Tibial artery (tissue), 4 donors: ENCODE measurements around the gene BAIAP2L1.
"Not testable (repeated sequence)": the region's sequence is repeated elsewhere in the genome, so short reads cannot be mapped to it uniquely, and the experiment has no call there.

Source experiments
- DNase-seq, 2 donors: peaks; one replicate each; pipeline ENCODE4 v3.0.0-alpha.2; 2019
- H3K27ac ChIP-seq, 2 donors: fragments of 200-600 bp; sonication (generic) in 1 of 2; 1 replicate in 1 of 2; 2 replicates in 1 of 2; pipeline ENCODE4 v1.5.1; 2018 to 2019; ENCODE audit warnings: mild to moderate bottlenecking in 1 of 2
- H3K27me3 ChIP-seq, 2 donors: fragments of 200-600 bp; sonication (generic) in 1 of 2; one replicate each; pipeline versions ENCODE4 v1.5.1 to v1.6.0; 2016 to 2019
- H3K36me3 ChIP-seq, 3 donors: fragments of 200-600 bp; sonication (generic) in 2 of 3; one replicate each; pipeline ENCODE4 v1.5.1; 2016 to 2019; ENCODE audit warnings: mild to moderate bottlenecking in 2 of 3
- H3K4me1 ChIP-seq, 4 donors: fragments of 200-600 bp; sonication (generic) in 2 of 4; 1 replicate in 3 of 4; 2 replicates in 1 of 4; pipeline ENCODE4 v1.5.1; 2016 to 2019
- H3K4me3 ChIP-seq, 2 donors: fragments of 200-600 bp; sonication (generic) in 1 of 2; 1 replicate in 1 of 2; 2 replicates in 1 of 2; pipeline ENCODE4 v1.5.1; 2018 to 2019; ENCODE audit warnings: mild to moderate bottlenecking in 2 of 2
- H3K9me3 ChIP-seq, 3 donors: fragments of 200-600 bp; sonication (generic) in 1 of 3; one replicate each; pipeline ENCODE4 v1.5.1; 2016 to 2019
- intact Hi-C: fragments of 100-400 bp; cut with DNase I; formaldehyde crosslinking; loops from one replicate; pipeline ENCODE4 v1.15.0; 2023; ENCODE audit warnings: low total_unique reads
- TF ChIP-seq, protein P1 (sequence below), 2 experiments: fragments of 200-600 bp in 1 of 2; fragments of 450-650 bp in 1 of 2; IDR thresholded peaks; one replicate each; pipeline ENCODE4 v1.5.1; 2017 to 2019; ENCODE audit warnings: antibody characterized with exemption in 2 of 2, mild to moderate bottlenecking in 1 of 2, moderate library complexity in 1 of 2

Gene BAIAP2L1

DNA sequence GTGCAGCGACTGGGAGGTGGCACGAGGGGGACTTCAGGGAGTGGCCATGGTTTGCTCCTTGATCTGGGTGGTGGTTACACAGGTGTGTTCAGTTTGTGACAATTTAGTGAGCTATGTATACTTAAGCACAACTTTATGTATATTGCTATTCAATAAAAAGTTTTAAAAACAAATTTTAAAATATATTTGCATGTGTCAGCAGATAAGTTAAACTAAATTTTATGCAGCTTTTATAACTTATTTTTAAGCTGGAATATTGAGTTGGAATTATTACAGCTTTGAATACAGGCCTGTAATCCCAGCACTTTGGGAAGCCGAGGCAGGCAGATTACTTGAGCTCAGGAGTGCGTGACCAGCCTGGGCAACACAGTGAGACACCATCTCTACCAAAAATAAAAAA, 5.4 kb downstream of the BAIAP2L1 start:
- Histone ChIP-seq H3K36me3 (no peaks in the 10 kb centered on the region), H3K27ac (no peak overlapping the region), H3K4me1 (peaks cover 0 to 6% (median 2%) of the 10 kb centered on the region in 4 donors), H3K4me3 (no peak overlapping the region), H3K9me3 (no peaks in the 10 kb centered on the region), H3K27me3 (peaks cover 0 to 14% of the 10 kb centered on the region in 2 donors)
- no peak for DNase-seq
- intact Hi-C loops, result no loop called here
- TF ChIP-seq, protein P1, sequence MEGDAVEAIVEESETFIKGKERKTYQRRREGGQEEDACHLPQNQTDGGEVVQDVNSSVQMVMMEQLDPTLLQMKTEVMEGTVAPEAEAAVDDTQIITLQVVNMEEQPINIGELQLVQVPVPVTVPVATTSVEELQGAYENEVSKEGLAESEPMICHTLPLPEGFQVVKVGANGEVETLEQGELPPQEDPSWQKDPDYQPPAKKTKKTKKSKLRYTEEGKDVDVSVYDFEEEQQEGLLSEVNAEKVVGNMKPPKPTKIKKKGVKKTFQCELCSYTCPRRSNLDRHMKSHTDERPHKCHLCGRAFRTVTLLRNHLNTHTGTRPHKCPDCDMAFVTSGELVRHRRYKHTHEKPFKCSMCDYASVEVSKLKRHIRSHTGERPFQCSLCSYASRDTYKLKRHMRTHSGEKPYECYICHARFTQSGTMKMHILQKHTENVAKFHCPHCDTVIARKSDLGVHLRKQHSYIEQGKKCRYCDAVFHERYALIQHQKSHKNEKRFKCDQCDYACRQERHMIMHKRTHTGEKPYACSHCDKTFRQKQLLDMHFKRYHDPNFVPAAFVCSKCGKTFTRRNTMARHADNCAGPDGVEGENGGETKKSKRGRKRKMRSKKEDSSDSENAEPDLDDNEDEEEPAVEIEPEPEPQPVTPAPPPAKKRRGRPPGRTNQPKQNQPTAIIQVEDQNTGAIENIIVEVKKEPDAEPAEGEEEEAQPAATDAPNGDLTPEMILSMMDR (IDR thresholded peaks at IDR 0.05), result no peak

DNA sequence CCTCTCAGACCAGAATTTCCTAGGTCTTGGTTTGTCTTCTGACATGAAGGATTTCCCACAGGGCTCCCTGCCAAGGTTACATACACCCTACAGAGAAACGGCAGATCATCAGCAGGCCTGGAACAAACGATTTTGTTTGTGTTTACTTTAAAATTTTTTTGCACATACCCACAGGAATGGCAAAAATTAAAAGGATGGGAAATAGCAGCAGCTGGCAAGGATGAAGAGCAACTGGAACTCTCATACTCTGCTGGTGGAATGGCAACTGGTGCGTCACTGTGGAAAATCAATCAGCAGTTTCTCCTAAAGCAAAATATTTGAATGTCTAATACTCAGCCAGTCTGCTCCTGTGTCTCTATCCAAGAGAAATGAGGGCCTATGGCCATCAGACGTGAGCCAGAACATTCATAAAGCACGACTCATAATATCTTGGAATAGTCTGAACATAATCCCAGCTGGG, 6.5 kb downstream of the BAIAP2L1 start:
- no peaks in the 10 kb centered on the region for H3K4me1 ChIP-seq
- H3K36me3 ChIP-seq, result no peaks in the 10 kb centered on the region
- no peak for DNase-seq
- H3K4me3 ChIP-seq, result no peak overlapping the region
- TF ChIP-seq, protein P1 (IDR thresholded peaks at IDR 0.05), result no peak
- intact Hi-C loops, result no loop called here
- H3K9me3 ChIP-seq, result no peaks in the 10 kb centered on the region
- H3K27ac ChIP-seq, result no peak overlapping the region
- H3K27me3 ChIP-seq, result peaks cover 0 to 8% of the 10 kb centered on the region in 2 donors

DNA sequence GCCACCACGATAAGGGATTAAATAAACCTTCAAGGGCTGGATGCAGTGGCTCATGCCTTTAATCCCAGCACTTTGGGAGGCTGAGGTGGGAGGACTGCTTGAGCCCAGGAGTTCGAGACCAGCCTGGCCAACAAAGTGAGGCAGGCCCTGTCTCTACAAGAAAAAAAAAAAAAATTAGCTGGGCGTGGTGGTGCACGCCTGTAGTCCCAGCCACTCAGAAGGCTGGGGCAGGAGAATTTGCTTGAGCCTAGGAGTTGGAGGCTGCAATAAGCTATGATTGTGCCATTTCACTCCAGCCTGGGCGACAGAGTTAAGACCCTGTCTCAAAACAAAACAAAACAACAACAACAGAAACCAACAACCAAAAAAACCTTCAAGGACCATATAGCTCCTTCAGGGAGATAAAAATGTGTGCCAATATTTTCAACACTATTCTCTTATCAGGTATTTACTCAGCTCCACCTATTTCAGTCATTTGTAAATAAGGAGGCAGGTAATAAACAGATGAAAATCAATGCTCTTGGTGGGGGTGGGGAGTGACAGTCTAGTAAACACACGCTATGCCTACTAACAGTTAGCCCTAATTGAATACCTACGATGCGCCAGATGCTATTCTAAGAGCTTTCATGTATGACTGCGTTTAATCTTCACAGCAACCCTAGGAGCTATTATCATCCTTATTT, 13.2 kb downstream of the BAIAP2L1 start:
- Histone ChIP-seq H3K27me3 (peaks cover 0 to 3% of the 10 kb centered on the region in 2 donors), H3K36me3 (no peaks in the 10 kb centered on the region), H3K4me1 (no peaks in the 10 kb centered on the region), H3K4me3 (no peak overlapping the region), H3K27ac (no peak overlapping the region), H3K9me3 (no peaks in the 10 kb centered on the region)
- TF ChIP-seq, protein P1 (IDR thresholded peaks at IDR 0.05), result no peak
- no peak for DNase-seq
- intact Hi-C loops, result no loop called here

DNA sequence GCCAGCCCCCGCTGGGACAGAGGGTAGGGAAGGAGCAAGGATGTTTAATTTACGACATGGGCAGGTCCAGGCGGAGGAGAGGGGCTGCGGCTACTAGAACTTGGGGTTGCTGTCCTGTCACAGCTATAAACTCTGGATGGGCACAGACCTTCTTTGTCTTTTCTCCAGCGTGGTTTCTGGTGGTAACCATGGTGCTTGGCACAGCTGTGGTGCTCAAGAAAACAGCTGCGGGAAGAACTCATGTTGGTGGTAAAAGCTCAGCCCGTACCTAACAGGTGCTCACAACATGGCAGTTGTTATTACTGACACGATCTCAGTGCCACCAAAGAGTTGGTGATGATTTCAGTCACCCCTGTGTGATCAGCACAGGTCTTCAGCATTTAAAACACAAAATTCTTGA, 13.8 kb downstream of the BAIAP2L1 start:
- Histone ChIP-seq H3K27ac (no peak overlapping the region), H3K9me3 (no peaks in the 10 kb centered on the region), H3K4me1 (no peaks in the 10 kb centered on the region), H3K4me3 (no peak overlapping the region), H3K27me3 (peaks cover 0 to 3% of the 10 kb centered on the region in 2 donors), H3K36me3 (no peaks in the 10 kb centered on the region)
- DNase-seq, result no peak
- TF ChIP-seq, protein P1 (IDR thresholded peaks at IDR 0.05), result no peak
- intact Hi-C loops, result no loop called here

DNA sequence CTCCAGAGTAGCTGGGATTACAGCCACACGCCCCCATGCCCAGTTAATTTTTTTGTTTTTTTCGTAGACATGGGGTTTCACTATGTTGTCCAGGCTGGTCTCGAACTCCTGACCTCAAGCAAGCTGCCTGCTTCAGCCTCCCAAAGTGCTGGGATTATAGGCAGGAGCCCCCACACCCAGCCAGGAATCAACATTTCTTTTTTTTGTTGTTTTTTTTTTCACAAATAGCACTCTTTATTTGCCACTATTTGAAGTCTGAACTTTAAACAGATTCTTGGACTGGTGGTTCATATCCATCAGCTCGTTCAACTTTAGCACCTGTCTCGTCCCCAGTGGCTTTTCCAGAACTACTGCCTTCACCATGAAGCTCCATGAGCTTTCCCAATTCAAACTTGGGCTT, 15.4 kb downstream of the BAIAP2L1 start:
- H3K27me3 ChIP-seq, intact Hi-C loops, H3K4me3 ChIP-seq, H3K4me1 ChIP-seq, H3K9me3 ChIP-seq, H3K27ac ChIP-seq, H3K36me3 ChIP-seq, DNase-seq: not testable (repeated sequence)

DNA sequence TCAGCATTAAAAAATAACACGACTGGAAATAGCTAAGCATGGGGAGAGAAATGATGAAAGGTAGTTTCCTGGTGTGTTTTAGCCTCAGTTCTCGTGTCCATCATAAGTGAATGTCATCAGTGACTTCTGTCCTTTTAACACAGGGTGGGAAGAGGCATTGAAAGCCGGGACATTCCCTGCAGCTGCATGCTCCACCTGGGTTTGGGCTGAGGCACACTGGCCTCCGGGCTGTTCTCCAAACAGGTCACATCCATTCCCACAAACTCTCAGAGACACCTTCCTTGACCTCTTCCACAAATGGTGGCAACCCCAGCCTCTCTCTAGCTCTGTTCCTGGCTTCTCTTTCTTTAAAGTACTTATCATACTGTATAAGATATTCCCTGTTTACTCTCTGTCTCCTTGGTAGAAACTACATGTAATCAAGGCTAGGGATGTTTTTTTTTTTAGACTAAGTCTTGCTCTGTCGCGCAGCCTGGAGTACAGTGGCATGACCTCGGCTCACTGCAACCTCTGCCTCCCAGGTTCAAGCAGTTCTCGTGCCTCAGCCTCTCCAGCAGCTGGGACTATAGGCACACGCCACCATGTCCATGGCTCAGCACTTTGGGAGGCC, 22.6 kb downstream of the BAIAP2L1 start:
- DNase-seq, result no peak
- Histone ChIP-seq H3K27ac (no peak overlapping the region), H3K27me3 (no peaks in the 10 kb centered on the region), H3K9me3 (no peaks in the 10 kb centered on the region), H3K4me3 (no peak overlapping the region), H3K36me3 (no peaks in the 10 kb centered on the region), H3K4me1 (no peaks in the 10 kb centered on the region)
- intact Hi-C loops, result no loop called here
- TF ChIP-seq, protein P1 (IDR thresholded peaks at IDR 0.05), result no peak
